NCI-H69 (cell line): ENCODE results near the gene HOXB6.

ENCODE experiments used
- DNase-seq: peaks from one replicate; lab custom pipeline; 2025; lab: John Stamatoyannopoulos, UW

The HOXB6 gene

GRCh38 chr17:48621410-48622392, 16.9 kb upstream of the HOXB6 start:
- no peak for DNase-seq

- DNase-seq = no peak
These were observed 15.8 kb upstream of the HOXB6 start for GRCh38 chr17:48620461-48621139.

- DNase-seq = no peak
These were observed 15.2 kb upstream of the HOXB6 start for GRCh38 chr17:48619826-48620449.

GRCh38 chr17:48618256-48618896, 13.6 kb upstream of the HOXB6 start:
- peak; percentile 88 for DNase-seq

- peak; percentile 56 for DNase-seq
These were observed 12.9 kb upstream of the HOXB6 start for GRCh38 chr17:48617471-48618255.

GRCh38 chr17:48616717-48617470, 12.1 kb upstream of the HOXB6 start:
- DNase-seq = no peak

- no peak for DNase-seq
These were observed 11.4 kb upstream of the HOXB6 start for GRCh38 chr17:48615963-48616716.

GRCh38 chr17:48615047-48615962, 10.5 kb upstream of the HOXB6 start, which contains the start of gene HOXB8:
Gene HOXB8, minus strand, starts transcription at chr17:48615292. Its CDS starts 588 bp downstream, at chr17:48614704.
- DNase-seq = no peak

GRCh38 chr17:48613862-48614694, 9.3 kb upstream of the HOXB6 start:
- DNase-seq = no peak

- peak; percentile 80 for DNase-seq
These were observed 8.3 kb upstream of the HOXB6 start for GRCh38 chr17:48612854-48613691.

GRCh38 chr17:48612456-48612853, 7.7 kb upstream of the HOXB6 start:
- DNase-seq = peak; percentile 91

- DNase-seq = peak; percentile 97
These were observed 7.1 kb upstream of the HOXB6 start for GRCh38 chr17:48611681-48612455.

GRCh38 chr17:48611213-48611612, 6.4 kb upstream of the HOXB6 start:
- DNase-seq = peak; percentile 82

GRCh38 chr17:48610282-48611211, 5.8 kb upstream of the HOXB6 start, which contains the start of gene HOXB7:
Gene HOXB7, minus strand, starts transcription at chr17:48611017. Its CDS starts 99 bp downstream, at chr17:48610918.
- peak; percentile 89 for DNase-seq
